CD14-positive monocyte (primary cell): ENCODE data around the gene CNNM2. TPM values are rescaled to one million over a fixed set of nuclear protein-coding genes. Genes with fewer than 3 reads are reported as not detected.

Source experiments
- DNase-seq, 3 donors: peaks; one replicate each; pipeline ENCODE4 v3.0.0-alpha.2; 2011 to 2022
- H2AFZ ChIP-seq: 2 replicates; pipeline ENCODE4 v1.6.0; 2012; ENCODE audit warnings: mild to moderate bottlenecking, low read depth, low read length, inconsistent platforms; ENCODE audit not compliant: insufficient read depth, poor library complexity, severe bottlenecking
- H3K27ac ChIP-seq, 2 donors: 1 replicate in 1 of 2; 2 replicates in 1 of 2; pipeline ENCODE4 v1.5.1; 2012 to 2013; ENCODE audit warnings: low read length in 2 of 2, control low read depth in 1 of 2, inconsistent platforms in 1 of 2, low read depth in 1 of 2, mild to moderate bottlenecking in 1 of 2
- H3K27me3 ChIP-seq, 2 donors: one replicate each; pipeline versions ENCODE4 v1.6.0 to v1.6.1; 2011 to 2013; ENCODE audit warnings: low read length in 2 of 2; ENCODE audit not compliant: control insufficient read depth in 2 of 2, insufficient read depth in 2 of 2
- H3K36me3 ChIP-seq, 2 donors: replicated peaks in 1 of 2; 1 replicate in 1 of 2; 2 replicates in 1 of 2; pipeline versions ENCODE4 v1.5.1 to v1.6.1; 2012 to 2013; ENCODE audit warnings: low read length in 2 of 2, control low read depth in 1 of 2, inconsistent platforms in 1 of 2, mild to moderate bottlenecking in 1 of 2; ENCODE audit not compliant: insufficient read depth in 2 of 2, control insufficient read depth in 1 of 2
- H3K4me1 ChIP-seq, 2 donors: 1 replicate in 1 of 2; 2 replicates in 1 of 2; pipeline versions ENCODE4 v1.5.1 to v1.6.1; 2012 to 2013; ENCODE audit warnings: low read length in 2 of 2, control low read depth in 1 of 2, inconsistent platforms in 1 of 2, mild to moderate bottlenecking in 1 of 2, moderate library complexity in 1 of 2; ENCODE audit not compliant: insufficient read depth in 2 of 2, control insufficient read depth in 1 of 2
- H3K4me2 ChIP-seq: replicated peaks from 2 replicates; pipeline ENCODE3; 2012; ENCODE audit warnings: low read length, moderate library complexity, mild to moderate bottlenecking; ENCODE audit not compliant: poor library complexity, severe bottlenecking; ENCODE audit errors: extremely low read depth
- H3K4me3 ChIP-seq, 3 experiments: fragments of 200-600 bp in 1 of 3; sonication (generic) in 1 of 3; replicated peaks in 1 of 3; 1 replicate in 2 of 3; 2 replicates in 1 of 3; pipeline ENCODE4 v1.5.1; 2011 to 2013; ENCODE audit warnings: low read length in 3 of 3, mild to moderate bottlenecking in 3 of 3, control low read depth in 2 of 3, low read depth in 2 of 3, inconsistent platforms in 1 of 3, moderate library complexity in 1 of 3
- H3K79me2 ChIP-seq: 2 replicates; pipeline ENCODE4 v1.6.0; 2012; ENCODE audit warnings: mild to moderate bottlenecking, control low read depth, inconsistent platforms, low read length, moderate library complexity; ENCODE audit not compliant: insufficient read depth
- H3K9ac ChIP-seq: 2 replicates; pipeline ENCODE4 v1.6.0; 2017; ENCODE audit warnings: low read length, mild to moderate bottlenecking; ENCODE audit not compliant: insufficient read depth, poor library complexity, severe bottlenecking
- H3K9me3 ChIP-seq, 2 donors: replicated peaks in 1 of 2; 1 replicate in 1 of 2; 2 replicates in 1 of 2; pipeline versions ENCODE4 v1.5.1 to v1.6.1; 2012 to 2013; ENCODE audit warnings: low read length in 2 of 2, control low read depth in 1 of 2; ENCODE audit not compliant: control insufficient read depth in 1 of 2, insufficient read depth in 1 of 2
- H4K20me1 ChIP-seq: 2 replicates; pipeline ENCODE4 v1.6.0; 2012; ENCODE audit warnings: mild to moderate bottlenecking, low read length, control low read depth, moderate library complexity; ENCODE audit not compliant: insufficient read depth
- H3K27ac Mint-ChIP-seq, 7 donors: one replicate each; pipeline ENCODE4 v1.8.0; 2020; ENCODE audit warnings: mild to moderate bottlenecking in 7 of 7, mixed read lengths in 7 of 7, moderate library complexity in 6 of 7, inconsistent platforms in 2 of 7
- H3K27me3 Mint-ChIP-seq, 3 donors: one replicate each; pipeline ENCODE4 v1.8.0; 2021 to 2022; ENCODE audit warnings: low read depth in 3 of 3, mild to moderate bottlenecking in 3 of 3, mixed read lengths in 3 of 3, moderate library complexity in 3 of 3, inconsistent platforms in 1 of 3
- H3K36me3 Mint-ChIP-seq, 2 donors: one replicate each; pipeline ENCODE4 v1.8.0; 2020; ENCODE audit warnings: mixed read lengths in 2 of 2, inconsistent platforms in 1 of 2, mild to moderate bottlenecking in 1 of 2
- H3K4me1 Mint-ChIP-seq: one replicate; pipeline ENCODE4 v1.8.0; 2020; ENCODE audit warnings: mild to moderate bottlenecking, mixed read lengths
- H3K4me3 Mint-ChIP-seq, 2 donors: one replicate each; pipeline ENCODE4 v1.8.0; 2020; ENCODE audit warnings: mild to moderate bottlenecking in 2 of 2, mixed read lengths in 2 of 2, moderate library complexity in 1 of 2
- H3K9me3 Mint-ChIP-seq, 7 donors: one replicate each; pipeline ENCODE4 v1.8.0; 2020 to 2022; ENCODE audit warnings: mixed read lengths in 7 of 7, mild to moderate bottlenecking in 6 of 7, moderate library complexity in 6 of 7, inconsistent platforms in 2 of 7
- CTCF ChIP-seq: fragments of 200-600 bp; IDR thresholded peaks from one replicate; pipeline ENCODE4 v1.8.0; 2022; ENCODE audit warnings: antibody characterized with exemption, mild to moderate bottlenecking
- whole genome bisulfite sequencing: methylation state at CpG from one replicate; pipeline ENCODE4 v1.1.5; 2013; ENCODE audit warnings: missing lambda C conversion rate; ENCODE audit not compliant: insufficient coverage; 5-methylcytosine and 5-hydroxymethylcytosine counted together
- intact Hi-C, 2 donors: fragments of 100-400 bp; cut with micrococcal nuclease; formaldehyde crosslinking; loops; one replicate each; pipeline versions ENCODE4 v1.15.0 to v1.15.1; 2023
- polyA plus RNA-seq, 3 donors: library from polyadenylated mRNA; depleted of rRNA in 1 of 3; unstranded in 2 of 3; stranded (reverse) in 1 of 3; fragments of 300-500 nt in 2 of 3; fragments of >200 nt in 1 of 3; fragmentation: Illumina TruSeq in 2 of 3; gene quantifications; 1 replicate in 2 of 3; 2 replicates in 1 of 3; pipeline ENCODE4 v1.2.3, GENCODE V29; 2012 to 2021

The CNNM2 gene
- polyA plus RNA-seq, 3 donors, result 1.6 to 3.8 (median 2.2) TPM

- Mint-ChIP-seq H3K4me1 (peaks cover 9% of the 10 kb centered on the region), H3K27ac (no peak overlapping the region), H3K4me3 (no peak overlapping the region), H3K27me3 (no peaks in the 10 kb centered on the region), H3K36me3 (peaks cover 55 to 78% of the 10 kb centered on the region in 2 donors), H3K9me3 (no peaks in the 10 kb centered on the region)
- Histone ChIP-seq H3K4me2 (no peak overlapping the region), H3K9me3 (no peaks in the 10 kb centered on the region), H3K27ac (no peak overlapping the region), H3K4me3 (no peak overlapping the region), H4K20me1 (peaks cover 95% of the 10 kb centered on the region), H3K9ac (no peak overlapping the region), H3K4me1 (peaks cover 0 to 4% of the 10 kb centered on the region in 2 donors), H3K36me3 (peaks cover 69 to 90% of the 10 kb centered on the region in 2 donors), H3K79me2 (peaks cover 62% of the 10 kb centered on the region), H2AFZ (no peak overlapping the region), H3K27me3 (no peaks in the 10 kb centered on the region)
- no peak for TF ChIP-seq CTCF
- DNase-seq, result no peak
- WGBS, result no CpG with 5 or more reads among the region's 1 CpG
- intact Hi-C loops, result no loop called here
Measured at GRCh38 chr10:103105462-103105861, 187.4 kb downstream of the CNNM2 start.

- Mint-ChIP-seq H3K27ac (peak overlapping the region in 1 of 7 donors; percentile 34), H3K36me3 (peaks cover 53 to 77% of the 10 kb centered on the region in 2 donors), H3K27me3 (no peaks in the 10 kb centered on the region), H3K4me1 (peaks cover 16% of the 10 kb centered on the region), H3K4me3 (no peak overlapping the region), H3K9me3 (no peaks in the 10 kb centered on the region)
- H3K4me1 ChIP-seq, result peaks cover 4 to 5% of the 10 kb centered on the region in 2 donors
- H3K9ac ChIP-seq, result no peak overlapping the region
- H3K27me3 ChIP-seq, result no peaks in the 10 kb centered on the region
- peaks cover 59 to 85% of the 10 kb centered on the region in 2 donors for H3K36me3 ChIP-seq
- H3K79me2 ChIP-seq, result peaks cover 71% of the 10 kb centered on the region
- H4K20me1 ChIP-seq, result peaks cover 97% of the 10 kb centered on the region
- TF ChIP-seq CTCF, result no peak
- no peak overlapping the region for H2AFZ ChIP-seq
- H3K27ac ChIP-seq, result peak overlapping the region in 1 of 2 donors; percentile 32
- no peak for DNase-seq
- intact Hi-C loops, result no loop called here
- no peak overlapping the region for H3K4me2 ChIP-seq
- H3K4me3 ChIP-seq, result no peak overlapping the region
- no peaks in the 10 kb centered on the region for H3K9me3 ChIP-seq
Measured at GRCh38 chr10:103106539-103106938, 188.4 kb downstream of the CNNM2 start.
